ENCODE results near the gene PHACTR2.

DNA sequence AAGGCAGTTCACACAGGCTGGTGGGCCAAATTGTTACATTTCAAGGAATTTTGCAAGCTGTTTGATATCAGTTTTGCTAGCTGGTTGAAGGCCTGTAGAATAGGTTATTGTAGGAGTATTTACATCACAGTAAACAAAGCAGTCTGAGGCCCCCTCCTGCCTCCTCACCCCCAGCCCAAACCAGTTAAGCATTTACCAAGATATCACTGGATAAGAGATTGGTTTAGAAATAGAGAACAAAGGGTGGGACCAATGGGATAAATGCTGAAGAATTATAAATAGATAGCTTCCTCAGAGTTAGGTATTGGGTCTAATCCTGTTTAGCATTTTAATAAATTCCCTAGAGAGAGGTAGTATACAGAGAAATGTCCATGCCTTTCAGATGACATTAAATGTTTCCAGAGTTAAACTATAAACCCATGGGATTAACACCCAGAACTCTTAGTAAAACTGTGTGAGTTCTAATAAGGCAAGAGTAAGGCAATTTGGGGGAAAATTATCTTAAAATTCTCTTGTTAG, 2.3 kb upstream of the PHACTR2 start:
- TF ChIP-seq, protein P1, sequence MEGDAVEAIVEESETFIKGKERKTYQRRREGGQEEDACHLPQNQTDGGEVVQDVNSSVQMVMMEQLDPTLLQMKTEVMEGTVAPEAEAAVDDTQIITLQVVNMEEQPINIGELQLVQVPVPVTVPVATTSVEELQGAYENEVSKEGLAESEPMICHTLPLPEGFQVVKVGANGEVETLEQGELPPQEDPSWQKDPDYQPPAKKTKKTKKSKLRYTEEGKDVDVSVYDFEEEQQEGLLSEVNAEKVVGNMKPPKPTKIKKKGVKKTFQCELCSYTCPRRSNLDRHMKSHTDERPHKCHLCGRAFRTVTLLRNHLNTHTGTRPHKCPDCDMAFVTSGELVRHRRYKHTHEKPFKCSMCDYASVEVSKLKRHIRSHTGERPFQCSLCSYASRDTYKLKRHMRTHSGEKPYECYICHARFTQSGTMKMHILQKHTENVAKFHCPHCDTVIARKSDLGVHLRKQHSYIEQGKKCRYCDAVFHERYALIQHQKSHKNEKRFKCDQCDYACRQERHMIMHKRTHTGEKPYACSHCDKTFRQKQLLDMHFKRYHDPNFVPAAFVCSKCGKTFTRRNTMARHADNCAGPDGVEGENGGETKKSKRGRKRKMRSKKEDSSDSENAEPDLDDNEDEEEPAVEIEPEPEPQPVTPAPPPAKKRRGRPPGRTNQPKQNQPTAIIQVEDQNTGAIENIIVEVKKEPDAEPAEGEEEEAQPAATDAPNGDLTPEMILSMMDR (IDR thresholded peaks at IDR 0.05): no peak
- TF ChIP-seq POLR2A (IDR thresholded peaks at IDR 0.05): no peak
